SHP77 treated with DMSO at 0.1 percent for 48 hours (cell line): ENCODE measurements around the gene CD99L2.
"Not testable (repeated sequence)": the region's sequence is repeated elsewhere in the genome, so short reads cannot be mapped to it uniquely, and the experiment has no call there.

ENCODE experiments used
- DNase-seq: peaks from one replicate; lab custom pipeline; 2025; lab: John Stamatoyannopoulos, UW

The CD99L2 gene

DNA sequence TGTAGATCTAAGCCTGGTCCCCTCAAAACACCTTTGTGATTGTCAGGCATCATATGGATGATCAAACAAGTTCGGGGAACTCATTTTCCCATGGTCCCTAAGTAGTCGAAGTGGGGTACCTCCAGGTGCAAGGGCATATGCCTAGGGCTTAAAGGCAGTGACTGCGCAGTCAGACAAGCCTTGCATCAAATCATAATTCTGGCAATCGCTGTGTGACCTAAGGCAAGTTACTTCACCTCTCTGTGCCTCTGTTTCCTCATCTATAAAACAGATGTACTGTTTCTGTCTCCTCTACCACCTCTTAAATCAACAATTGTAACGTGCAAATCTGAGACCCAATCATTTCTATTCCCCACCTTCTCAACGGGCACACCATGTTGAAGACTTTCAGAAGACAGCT lies 1.8 kb downstream of the CD99L2 start:
- DNase-seq: no peak

DNA sequence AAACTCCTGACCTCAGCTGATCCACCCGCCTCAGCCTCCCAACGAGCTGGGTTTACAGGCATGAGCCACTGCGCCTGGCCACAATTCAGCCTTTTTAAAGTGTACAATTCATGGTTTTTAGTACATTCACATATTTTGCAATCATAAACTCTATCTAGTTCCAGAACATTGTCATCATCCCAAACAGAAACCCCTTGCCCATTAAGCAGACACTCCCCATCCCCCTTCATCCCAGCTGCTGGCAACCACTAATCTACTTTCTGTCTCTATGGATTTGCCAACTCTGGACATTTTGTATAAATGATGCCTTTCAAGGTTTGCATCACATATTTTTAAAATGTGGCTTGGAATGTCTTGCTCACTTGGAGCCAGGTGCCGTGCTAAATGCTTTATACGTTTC lies 4.5 kb downstream of the CD99L2 start:
- DNase-seq: no peak

DNA sequence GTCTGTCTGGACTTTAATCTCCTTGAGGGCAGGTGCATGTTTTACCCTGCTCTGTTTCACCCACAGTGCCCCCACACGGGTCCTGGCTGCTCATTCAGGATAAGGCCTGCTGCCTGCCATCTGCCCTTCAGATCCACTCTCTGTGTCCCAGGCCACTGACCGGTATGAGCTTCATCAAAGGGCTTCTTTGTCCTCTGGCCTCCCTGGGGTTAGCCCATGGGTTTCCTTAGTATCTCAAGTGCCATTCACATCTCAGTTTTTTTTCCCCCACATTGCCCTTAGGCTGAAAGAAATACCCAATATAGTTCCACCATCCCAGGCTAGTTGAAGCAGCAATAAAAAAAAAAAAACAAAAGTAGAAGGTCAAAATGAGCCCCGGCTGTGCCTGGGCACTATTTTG lies 9.3 kb downstream of the CD99L2 start:
- DNase-seq: no peak

DNA sequence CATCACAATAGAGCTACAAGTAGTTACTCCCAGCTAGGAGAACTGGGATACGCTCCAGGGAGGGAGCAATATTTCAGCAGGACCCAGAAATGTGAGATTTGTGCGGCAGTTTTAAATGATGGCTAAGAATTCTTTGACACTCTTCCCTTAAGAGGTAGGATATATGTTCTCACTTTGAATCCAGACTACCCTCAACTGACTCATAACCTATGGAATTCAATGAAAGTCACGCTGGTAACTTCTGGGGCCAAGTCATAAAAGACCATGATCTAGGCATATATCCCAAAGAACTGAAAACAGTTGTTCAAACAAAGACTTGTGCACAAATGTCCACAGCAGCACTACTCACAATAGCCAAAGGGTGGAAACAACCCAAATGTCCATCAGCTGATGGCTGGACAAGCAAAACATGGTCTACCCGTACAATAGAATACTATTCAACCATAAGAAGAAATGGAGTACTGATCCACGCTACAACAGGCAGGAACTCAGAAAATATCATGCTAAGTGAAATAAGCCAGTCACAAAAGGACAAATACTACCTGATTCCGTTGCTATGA lies 10.5 kb downstream of the CD99L2 start:
- no peak for DNase-seq

DNA sequence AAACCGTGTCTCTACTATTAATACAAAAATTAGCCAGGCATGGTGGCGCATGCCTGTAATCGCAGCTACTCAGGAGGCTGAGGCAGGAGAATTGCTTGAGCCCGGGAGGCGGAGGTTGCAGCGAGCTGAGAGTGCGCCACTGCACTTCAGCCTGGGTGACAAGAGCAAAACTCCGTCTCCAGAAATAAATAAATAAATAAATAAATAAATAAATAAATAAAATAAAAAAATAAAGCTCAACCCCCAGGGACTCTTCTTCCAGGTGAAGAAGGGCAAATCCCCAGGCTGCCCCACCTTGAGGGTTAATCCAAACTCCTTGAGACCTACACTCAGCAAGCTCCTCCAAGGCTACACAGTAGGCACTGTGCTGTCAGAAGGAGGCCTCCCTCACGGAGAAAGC lies 11.2 kb downstream of the CD99L2 start:
- not testable (repeated sequence) for DNase-seq

DNA sequence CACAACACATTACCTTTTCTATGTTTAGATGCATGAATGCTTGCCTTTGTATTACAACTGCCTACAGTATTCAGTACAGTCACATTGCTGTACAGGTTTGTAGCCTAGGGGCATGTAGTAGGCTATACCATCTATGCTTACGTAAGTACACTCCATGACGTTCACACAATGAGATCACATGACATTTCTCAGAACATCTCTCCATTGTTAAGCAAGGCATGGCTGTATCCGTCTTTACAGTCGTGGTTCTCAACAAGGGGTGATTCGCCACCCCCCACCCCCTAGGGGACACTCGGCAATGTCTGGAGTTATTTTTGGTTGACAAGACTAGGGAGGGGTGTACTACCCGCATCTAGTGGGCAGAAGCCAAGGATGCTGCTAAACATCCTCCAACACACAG lies 12.1 kb downstream of the CD99L2 start:
- no peak for DNase-seq

DNA sequence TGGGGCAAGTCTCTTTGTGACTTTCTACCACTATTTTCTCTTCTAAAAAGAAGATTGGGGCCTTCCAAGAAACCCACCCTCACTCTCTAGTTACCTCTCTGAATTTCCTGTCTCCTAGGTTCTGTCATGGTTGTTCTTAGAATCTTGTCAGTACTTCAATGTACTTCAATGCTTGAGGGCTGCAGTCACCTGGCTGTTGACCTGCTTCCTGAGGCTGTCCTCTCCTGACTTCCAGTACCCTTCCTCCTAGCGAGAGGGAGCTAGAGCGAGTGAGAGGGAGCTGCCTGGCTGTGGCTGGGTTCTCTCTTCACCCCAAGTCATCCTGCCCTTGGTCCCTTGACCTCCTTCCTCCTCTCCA lies 17.7 kb downstream of the CD99L2 start:
- DNase-seq: no peak

DNA sequence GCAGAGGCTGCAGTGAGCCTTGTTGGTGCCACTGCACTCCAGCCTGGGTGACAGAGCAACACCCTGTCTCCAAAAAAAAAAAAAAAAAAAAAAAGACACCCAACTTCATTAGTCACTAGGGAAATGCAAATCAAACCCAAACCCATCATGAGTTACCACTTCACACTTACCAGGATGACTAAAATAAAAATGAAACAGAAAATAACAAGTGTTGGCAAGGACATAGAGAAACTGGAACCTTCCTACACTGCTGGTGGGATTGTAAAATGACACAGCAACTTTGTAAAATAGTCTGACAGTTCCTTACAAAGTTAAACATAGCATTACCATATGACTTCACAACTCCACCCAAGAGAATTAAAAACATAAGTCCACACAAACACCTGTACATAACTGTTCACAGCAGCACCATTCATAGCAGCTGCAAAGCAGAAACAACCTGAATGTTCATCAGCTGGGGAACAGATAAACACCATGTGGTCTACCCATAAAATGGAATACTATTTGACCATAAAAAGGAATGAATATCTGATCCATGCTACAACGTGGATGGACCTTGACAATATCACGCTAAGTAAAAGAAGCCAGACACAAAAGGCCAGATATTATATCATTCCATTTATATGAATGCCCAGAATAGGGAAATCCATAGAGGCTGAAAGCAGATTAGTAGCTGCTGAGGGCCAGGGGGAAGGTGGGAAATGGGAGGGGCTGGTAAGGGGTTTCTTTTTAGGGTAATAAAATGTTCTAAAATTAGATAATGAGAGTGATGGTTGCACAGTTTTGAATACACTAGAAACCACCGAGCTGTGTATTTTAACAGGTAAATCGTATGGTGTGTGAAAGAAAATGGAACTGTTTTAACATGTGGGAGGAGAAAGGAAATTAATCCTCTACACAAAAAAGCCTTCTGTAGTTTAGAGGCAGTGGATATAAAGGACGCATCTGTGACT lies 18.3 kb downstream of the CD99L2 start:
- DNase-seq: no peak

DNA sequence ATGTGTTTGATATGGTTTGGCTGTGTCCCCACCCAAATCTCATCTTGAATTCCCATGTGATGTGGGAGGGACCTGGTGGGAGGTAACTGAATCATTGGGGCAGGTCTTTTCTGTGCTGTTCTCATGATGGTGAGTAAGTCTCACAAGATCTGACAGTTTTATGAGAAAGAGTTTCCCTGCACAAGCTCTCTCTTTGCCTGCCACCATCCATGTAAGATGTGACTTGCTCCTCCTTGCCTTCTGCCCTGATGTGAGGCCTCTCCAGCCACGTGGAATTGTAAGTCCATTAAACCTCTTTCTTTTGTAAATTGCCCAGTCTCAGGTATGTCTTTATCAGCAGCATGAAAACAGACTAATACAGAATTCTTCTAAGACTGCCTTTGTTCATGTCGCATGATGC lies 22.8 kb downstream of the CD99L2 start:
- not testable (repeated sequence) for DNase-seq

DNA sequence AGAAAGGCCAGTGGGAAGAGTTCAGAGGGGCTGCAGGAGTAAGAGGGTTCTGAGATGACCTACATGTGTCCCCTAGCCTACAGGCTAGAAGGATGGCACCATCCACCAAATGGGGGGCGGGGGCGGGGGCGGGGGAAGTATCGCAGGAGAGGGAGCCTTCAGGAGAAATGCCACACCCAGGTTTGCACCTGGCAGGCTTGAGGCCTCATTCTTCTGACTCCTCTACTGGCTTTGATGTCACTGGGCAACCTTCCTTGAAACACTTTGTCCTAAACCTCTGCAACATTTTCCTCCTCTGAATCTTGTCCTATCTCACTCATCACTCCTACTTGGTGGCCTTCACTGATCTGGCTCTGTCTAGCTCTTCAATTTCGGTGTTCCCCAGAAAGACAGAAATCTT lies 24.0 kb downstream of the CD99L2 start:
- no peak for DNase-seq

DNA sequence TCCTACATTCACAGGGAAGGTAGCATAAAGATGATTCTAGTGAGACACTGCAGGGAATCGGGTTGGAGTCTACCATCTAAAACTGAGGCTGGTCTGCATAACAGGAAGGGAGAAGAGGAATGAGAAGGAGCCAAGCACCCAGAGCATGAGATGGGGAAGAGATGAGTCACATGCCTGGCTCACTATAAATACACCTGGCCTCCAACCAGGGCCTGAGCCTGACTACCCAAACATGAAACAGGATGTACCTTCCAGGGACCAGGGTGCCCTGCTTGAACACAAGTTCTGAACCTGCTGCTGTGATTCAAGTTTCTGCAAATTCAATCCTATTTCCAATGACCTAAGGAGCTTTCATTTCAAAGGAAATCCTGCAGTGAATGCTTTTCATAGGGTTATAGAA lies 24.9 kb downstream of the CD99L2 start:
- peak; percentile 14 for DNase-seq

DNA sequence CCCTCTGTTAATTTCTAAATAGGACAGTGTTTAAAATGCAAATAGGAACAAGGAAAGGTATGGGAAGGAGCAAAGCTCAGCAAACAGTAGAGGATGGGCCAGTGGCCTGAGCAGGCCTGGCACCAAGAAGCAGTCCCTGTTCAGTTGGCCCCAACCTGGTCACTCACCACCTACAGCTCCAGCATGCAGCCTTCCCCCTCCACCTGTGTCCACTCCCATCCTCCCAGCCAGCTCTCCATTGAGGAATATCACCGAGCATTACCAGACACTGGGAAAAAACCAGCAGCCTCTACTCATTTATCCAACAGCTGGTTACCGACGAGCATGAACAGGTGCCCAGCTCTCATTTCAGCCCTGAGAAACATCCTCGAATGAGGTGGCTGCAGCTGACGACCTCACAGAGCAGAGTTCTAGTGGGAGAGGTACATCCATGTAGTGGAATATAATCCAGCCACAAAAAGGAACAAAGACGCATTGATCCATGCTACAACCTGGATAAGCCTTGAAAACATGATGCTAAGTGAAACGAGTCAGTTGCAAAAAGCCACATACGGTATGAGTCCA lies 25.6 kb downstream of the CD99L2 start:
- peak; percentile 32 for DNase-seq

DNA sequence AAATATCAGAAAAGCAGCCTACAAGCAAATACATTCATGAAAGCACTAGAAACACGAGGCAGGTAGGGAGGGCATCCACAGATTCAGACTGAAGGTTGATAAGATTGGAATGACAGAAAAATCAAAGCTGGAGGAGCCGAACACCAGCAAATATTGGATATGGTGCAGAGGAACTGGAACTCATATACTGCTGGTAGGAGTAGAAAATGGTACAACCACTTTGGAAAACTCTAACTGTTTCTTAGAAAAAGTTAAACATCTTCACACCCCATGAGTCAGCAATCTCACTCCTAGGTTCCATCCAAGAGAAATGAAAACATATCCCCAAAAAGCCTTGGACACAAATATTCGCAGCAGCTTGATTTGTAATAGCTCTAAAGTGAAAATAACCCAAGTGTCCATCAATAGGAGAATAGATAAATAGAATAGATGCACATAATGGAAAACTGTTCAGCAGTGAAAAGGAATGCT lies 27.1 kb downstream of the CD99L2 start:
- DNase-seq: no peak

DNA sequence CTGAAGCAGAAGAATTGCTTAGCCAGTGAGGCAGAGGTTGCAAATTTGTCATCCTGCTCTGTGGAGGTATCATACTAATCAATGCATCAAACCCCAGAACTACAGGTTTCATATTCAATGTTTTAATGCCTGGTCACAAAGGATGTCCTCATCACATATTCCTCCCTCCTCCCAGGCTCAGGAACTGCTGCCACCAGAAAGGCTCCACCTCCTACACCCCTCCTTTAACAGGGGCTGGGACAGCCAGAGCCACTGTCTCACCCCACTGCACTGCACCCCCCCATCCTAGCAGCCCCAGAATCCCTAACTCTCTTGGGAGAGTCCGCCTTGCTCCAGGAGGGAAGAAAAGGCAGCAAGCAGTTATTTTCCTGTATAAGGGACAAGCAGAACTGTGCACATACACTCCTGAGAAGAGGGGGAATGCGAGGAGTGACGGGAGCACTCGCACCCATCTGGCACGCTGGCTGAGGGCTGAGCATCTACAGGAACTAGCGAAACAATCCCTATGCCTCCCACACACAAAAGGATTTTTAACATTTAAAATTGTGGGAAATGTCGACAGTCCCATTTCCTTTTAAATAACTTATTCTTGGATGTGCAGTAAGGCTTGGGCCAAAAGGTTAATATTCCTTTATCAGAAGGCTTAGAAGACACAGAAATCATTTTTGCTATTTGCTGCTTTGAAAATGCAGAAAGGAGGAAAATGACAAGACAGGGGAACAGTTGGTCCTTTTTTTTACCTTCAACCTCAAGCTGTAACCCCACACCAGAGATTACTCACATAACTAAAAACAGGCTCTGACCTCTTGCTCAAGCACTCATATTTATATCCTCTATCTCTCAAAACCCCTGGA lies 27.8 kb downstream of the CD99L2 start:
- no peak for DNase-seq

DNA sequence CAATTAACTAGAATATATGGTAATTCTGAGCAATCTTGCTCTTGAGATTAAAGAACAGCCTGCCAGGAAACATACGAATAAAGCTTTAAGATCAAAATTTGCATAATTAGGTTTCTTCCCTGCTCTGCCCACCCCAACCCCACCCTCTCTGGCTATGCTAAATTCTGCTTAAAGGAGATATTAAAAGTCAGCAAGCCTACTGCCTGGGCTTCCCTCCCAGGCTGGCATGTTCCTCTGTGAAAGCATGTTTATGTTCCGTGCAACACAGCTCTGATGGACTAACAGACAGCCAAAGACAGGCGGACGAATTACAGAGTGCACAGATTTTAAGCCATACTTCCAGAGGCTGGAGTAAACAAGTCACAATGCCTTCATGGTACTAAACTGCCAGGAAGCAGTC lies 28.4 kb downstream of the CD99L2 start:
- DNase-seq: no peak

DNA sequence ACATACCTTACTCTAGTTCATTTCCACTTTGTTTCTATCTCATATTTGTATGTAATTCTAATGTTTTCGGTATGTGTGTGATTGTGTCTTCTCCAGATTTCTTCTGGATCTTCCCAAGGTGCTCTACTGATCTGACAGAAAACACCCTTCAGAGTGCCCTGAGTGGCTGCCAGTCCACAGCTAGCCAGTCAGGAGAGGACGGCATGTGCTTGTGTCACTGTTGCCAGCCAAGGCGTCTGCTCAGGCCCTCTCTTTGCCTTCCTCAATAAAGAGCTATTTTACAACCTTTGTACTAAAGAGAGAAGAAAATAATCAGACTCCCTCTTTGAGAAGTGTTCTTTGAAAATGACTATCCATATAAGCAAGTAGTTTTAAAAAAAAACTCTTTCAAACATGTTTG lies 29.0 kb downstream of the CD99L2 start:
- no peak for DNase-seq

DNA sequence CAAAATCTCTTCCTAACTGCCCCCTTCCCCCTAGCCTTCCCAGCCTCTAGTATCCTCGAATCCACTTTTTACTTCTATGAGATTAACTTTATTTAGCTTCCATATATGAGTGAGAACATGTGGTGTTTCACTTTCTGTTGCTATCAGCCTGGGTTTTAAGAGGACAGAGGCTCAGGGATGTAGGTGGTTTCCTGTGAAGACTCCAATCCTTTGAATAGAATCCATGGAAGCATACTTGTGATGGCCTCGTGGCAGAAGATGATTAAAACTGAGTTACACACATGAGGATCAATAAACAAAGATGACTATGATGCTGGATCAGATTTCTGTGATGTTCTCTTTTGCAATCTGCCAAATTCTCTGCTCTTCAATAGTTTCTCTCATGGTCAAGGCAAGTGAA lies 29.8 kb downstream of the CD99L2 start:
- DNase-seq: no peak

DNA sequence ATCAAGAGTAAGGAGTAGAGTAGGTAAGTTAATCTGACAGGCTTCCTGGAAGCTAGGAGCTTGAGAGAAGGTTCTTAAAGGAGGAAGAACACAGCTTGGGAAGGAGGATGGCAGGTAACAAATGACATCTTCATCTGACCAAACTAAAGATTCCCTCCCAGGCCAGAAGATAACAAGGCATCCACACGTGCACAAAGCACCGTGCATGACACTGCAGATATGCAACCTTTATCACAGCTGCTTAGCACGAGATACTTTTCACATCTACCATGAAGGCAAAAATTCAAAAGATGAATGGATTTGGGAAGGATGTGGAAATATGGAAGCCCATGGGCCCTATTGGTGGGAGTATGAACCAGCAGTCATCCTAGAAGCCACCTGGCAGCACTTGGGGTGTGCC lies 34.3 kb downstream of the CD99L2 start:
- no peak for DNase-seq

DNA sequence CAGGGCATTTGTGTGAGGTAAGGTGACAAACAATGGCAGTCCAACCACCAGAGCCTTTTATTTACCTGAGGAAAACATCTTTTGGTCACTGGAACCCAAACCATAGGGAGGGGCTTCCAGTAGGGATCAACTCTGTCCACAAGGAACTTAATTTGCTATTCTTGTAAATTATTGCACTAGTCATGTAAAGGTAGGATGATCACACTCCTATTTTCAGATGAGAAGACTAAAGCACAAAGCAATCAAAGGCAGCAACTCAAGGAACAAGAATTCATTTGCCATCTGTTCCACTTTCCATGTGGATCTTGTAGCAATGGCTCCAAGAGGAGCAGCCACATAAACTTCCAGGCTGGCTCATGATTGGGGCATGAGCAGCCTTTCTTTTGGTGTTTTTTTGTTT lies 35.3 kb downstream of the CD99L2 start:
- no peak for DNase-seq

DNA sequence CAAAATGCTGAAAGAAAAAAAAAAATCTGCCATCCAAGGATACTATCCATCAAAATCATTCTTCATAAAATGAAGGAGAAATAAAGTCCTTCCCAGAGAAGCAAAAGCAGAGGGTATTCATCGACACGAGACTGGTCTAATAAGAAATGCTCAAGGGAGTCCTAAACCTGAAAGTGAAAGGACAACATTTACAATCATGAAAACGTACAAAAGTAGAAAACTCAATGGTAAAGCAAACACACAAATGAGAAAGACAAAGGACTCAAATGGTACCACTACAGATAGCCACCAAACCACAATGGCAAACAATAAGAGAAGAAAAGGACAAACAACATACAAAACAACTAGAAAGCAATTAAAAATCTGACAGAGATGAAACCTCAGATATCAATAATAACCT lies 41.0 kb downstream of the CD99L2 start:
- DNase-seq: no peak

DNA sequence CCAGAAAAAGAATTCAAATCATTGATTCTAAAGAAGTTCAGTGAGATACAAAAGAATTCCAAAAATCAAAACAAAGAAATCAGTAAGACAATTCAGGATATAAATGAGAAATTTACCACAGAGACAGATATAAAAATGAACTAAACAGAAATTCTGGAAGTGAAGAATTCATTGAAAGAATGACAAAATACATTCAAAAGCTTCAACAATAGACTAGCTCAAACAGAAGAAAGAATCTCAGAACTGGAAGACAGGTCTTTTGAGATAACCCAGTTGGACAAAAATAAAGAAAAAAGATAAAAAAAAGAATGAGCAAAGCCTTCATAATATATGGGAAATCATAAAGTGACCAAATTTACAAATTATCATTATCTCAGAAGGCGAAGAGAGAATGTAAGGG lies 41.7 kb downstream of the CD99L2 start:
- no peak for DNase-seq

DNA sequence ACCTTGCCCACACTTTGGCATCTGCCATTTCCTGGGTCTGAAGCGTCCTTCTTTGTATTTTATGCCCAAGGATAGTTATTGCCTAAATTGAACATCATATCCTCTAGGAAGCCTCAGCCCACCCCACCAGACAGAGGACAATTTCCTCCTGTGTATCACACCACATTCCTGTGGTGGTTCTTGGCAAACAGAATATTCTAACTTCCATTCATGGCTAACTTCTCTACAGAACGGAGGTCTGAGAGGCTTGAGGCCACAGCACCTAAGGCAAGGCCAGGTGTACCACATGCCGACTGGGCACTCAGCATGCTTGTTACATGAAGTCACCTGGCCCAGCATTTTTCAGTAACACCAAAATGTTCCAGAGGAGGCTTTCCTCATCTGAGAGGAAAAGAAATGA lies 42.4 kb downstream of the CD99L2 start:
- DNase-seq: no peak
